Measurements from ENCODE around the gene MCTP1.

Gene MCTP1

DNA sequence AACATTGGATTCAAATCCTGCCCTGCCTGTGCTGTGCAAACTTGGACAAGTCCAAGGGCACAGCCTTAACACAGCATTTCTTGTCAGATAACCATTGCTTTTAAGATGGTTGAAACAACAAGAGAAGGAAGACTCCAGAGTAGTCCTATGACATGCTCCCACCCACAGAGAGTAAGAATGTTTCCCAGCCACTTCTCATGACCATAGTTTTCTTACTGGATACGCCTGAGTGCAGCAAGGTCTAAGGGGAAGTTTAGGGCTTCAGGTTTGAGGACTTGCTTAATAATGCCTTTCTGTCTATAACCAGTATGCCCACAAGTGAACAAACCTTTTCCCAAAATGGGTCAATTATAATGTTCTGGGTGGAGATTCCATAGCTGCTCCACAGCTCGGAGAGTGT is 540.0 kb downstream of the MCTP1 start:
- Histone ChIP-seq H3K9ac (no peak overlapping the region), H3K79me2 (no peaks in the 10 kb centered on the region), H3K36me3 (ENCODE audit: control insufficient read depth, insufficient read depth, low read length) (no peaks in the 10 kb centered on the region), H3K27me3 (ENCODE audit: control insufficient read depth, insufficient read depth, low read length) (no peaks in the 10 kb centered on the region), H3K4me2 (ENCODE audit: low read length) (no peak overlapping the region), H2AFZ (no peak overlapping the region), H3K27ac (no peak overlapping the region), H3K4me3 (ENCODE audit: low read depth, low read length) (no peak overlapping the region), H3K9me3 (ENCODE audit: control insufficient read depth, low read length) (no peaks in the 10 kb centered on the region), H3K4me1 (no peaks in the 10 kb centered on the region)
- no peak for TF ChIP-seq CTCF (IDR thresholded peaks at IDR 0.05)

DNA sequence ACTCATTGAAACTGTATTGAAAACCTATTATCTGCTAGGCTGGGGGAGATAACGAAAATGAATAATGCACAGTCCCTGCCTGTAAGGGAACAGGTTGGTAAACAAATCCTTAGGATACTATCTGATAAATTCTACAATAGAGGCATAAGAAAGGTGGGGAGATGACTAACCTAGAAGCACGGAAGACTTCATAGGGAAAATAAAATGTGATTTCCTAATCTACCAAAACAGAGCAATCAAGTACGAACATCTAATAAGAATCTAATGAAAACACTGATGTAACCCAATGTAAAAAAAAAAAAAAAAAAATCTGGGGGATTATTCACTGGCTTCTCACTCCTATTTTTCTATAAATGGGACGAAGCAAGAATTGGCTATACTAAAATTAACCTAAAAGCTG is 542.0 kb downstream of the MCTP1 start:
- Histone ChIP-seq H3K79me2 (no peaks in the 10 kb centered on the region), H2AFZ (no peak overlapping the region), H3K36me3 (ENCODE audit: control insufficient read depth, insufficient read depth, low read length) (no peaks in the 10 kb centered on the region), H3K9me3 (ENCODE audit: control insufficient read depth, low read length) (no peaks in the 10 kb centered on the region), H3K27me3 (ENCODE audit: control insufficient read depth, insufficient read depth, low read length) (no peaks in the 10 kb centered on the region), H3K9ac (no peak overlapping the region), H3K4me1 (no peaks in the 10 kb centered on the region), H3K27ac (no peak overlapping the region), H3K4me3 (ENCODE audit: low read depth, low read length) (no peak overlapping the region), H3K4me2 (ENCODE audit: low read length) (no peak overlapping the region)
- TF ChIP-seq CTCF (IDR thresholded peaks at IDR 0.05): no peak

GRCh38 chr5:94740286-94740685 is 544.6 kb downstream of the MCTP1 start:
- H3K4me2 ChIP-seq (ENCODE audit: low read length): no peak overlapping the region
- no peak overlapping the region for H3K27ac ChIP-seq
- H3K4me3 ChIP-seq (ENCODE audit: low read depth, low read length): no peak overlapping the region
- no peak overlapping the region for H2AFZ ChIP-seq
- no peak overlapping the region for H3K9ac ChIP-seq
- H3K4me1 ChIP-seq: no peaks in the 10 kb centered on the region
- no peaks in the 10 kb centered on the region for H3K36me3 ChIP-seq (ENCODE audit: control insufficient read depth, insufficient read depth, low read length)
- H3K79me2 ChIP-seq: no peaks in the 10 kb centered on the region
- no peaks in the 10 kb centered on the region for H3K27me3 ChIP-seq (ENCODE audit: control insufficient read depth, insufficient read depth, low read length)
- no peak for TF ChIP-seq CTCF (IDR thresholded peaks at IDR 0.05)
- no peaks in the 10 kb centered on the region for H3K9me3 ChIP-seq (ENCODE audit: control insufficient read depth, low read length)

GRCh38 chr5:94736498-94736897 is 548.4 kb downstream of the MCTP1 start:
- no peak for TF ChIP-seq CTCF (IDR thresholded peaks at IDR 0.05)
- H3K36me3 ChIP-seq (ENCODE audit: control insufficient read depth, insufficient read depth, low read length): no peaks in the 10 kb centered on the region
- no peaks in the 10 kb centered on the region for H3K79me2 ChIP-seq
- H3K9me3 ChIP-seq (ENCODE audit: control insufficient read depth, low read length): no peaks in the 10 kb centered on the region
- H3K27me3 ChIP-seq (ENCODE audit: control insufficient read depth, insufficient read depth, low read length): no peaks in the 10 kb centered on the region
- no peak overlapping the region for H3K4me3 ChIP-seq (ENCODE audit: low read depth, low read length)
- no peak overlapping the region for H3K4me2 ChIP-seq (ENCODE audit: low read length)
- no peaks in the 10 kb centered on the region for H3K4me1 ChIP-seq
- H3K9ac ChIP-seq: no peak overlapping the region
- no peak overlapping the region for H3K27ac ChIP-seq
- no peak overlapping the region for H2AFZ ChIP-seq

GRCh38 chr5:94731471-94731870 is 553.4 kb downstream of the MCTP1 start:
- H3K4me1 ChIP-seq: peaks cover 3% of the 10 kb centered on the region
- H3K9me3 ChIP-seq (ENCODE audit: control insufficient read depth, low read length): no peaks in the 10 kb centered on the region
- H3K79me2 ChIP-seq: no peaks in the 10 kb centered on the region
- no peak overlapping the region for H3K9ac ChIP-seq
- no peak overlapping the region for H3K27ac ChIP-seq
- H3K4me2 ChIP-seq (ENCODE audit: low read length): no peak overlapping the region
- no peak overlapping the region for H3K4me3 ChIP-seq (ENCODE audit: low read depth, low read length)
- TF ChIP-seq CTCF (IDR thresholded peaks at IDR 0.05): no peak
- H2AFZ ChIP-seq: no peak overlapping the region
- no peaks in the 10 kb centered on the region for H3K36me3 ChIP-seq (ENCODE audit: control insufficient read depth, insufficient read depth, low read length)
- H3K27me3 ChIP-seq (ENCODE audit: control insufficient read depth, insufficient read depth, low read length): no peaks in the 10 kb centered on the region

All from parathyroid adenoma (tissue), 2 donors.